Measurements from ENCODE around the gene KIF3B.

KIF3B gene

GRCh38 chr20:32364554-32365208 lies 87.2 kb downstream of the KIF3B start:
- in situ Hi-C loops (cut with MboI; ENCODE audit: low sequenced_read_pairs, unreplicated experiment) = no loop called here
- TF ChIP-seq CTCF (IDR thresholded peaks at IDR 0.05; ENCODE audit: borderline replicate concordance, control extremely low read depth, extremely low read depth, insufficient read depth, missing control alignments) = no peak
- no peak for DNase-seq (ENCODE audit: low spot score)

- TF ChIP-seq CTCF (IDR thresholded peaks at IDR 0.05; ENCODE audit: borderline replicate concordance, control extremely low read depth, extremely low read depth, insufficient read depth, missing control alignments) = no peak
- DNase-seq (ENCODE audit: low spot score) = no peak
- in situ Hi-C loops (cut with MboI; ENCODE audit: low sequenced_read_pairs, unreplicated experiment) = no loop called here
Measured at GRCh38 chr20:32365564-32365963, 88.1 kb downstream of the KIF3B start.

- in situ Hi-C loops (cut with MboI; ENCODE audit: low sequenced_read_pairs, unreplicated experiment) = no loop called here
- TF ChIP-seq CTCF (IDR thresholded peaks at IDR 0.05; ENCODE audit: borderline replicate concordance, control extremely low read depth, extremely low read depth, insufficient read depth, missing control alignments) = no peak
Measured at GRCh38 chr20:32366380-32366779, 88.9 kb downstream of the KIF3B start.

GRCh38 chr20:32368323-32368722 lies 90.9 kb downstream of the KIF3B start:
- DNase-seq (ENCODE audit: low spot score) = no peak
- TF ChIP-seq CTCF (IDR thresholded peaks at IDR 0.05; ENCODE audit: borderline replicate concordance, control extremely low read depth, extremely low read depth, insufficient read depth, missing control alignments) = no peak
- in situ Hi-C loops (cut with MboI; ENCODE audit: low sequenced_read_pairs, unreplicated experiment) = no loop called here

More at GRCh38 chr20:32366380-32366779, 88.9 kb downstream of the KIF3B start:
- peak; percentile 20 for DNase-seq (ENCODE audit: low spot score)

- no peak for DNase-seq (ENCODE audit: low spot score)
- no peak for TF ChIP-seq CTCF (IDR thresholded peaks at IDR 0.05; ENCODE audit: borderline replicate concordance, control extremely low read depth, extremely low read depth, insufficient read depth, missing control alignments)
- in situ Hi-C loops (cut with MboI; ENCODE audit: low sequenced_read_pairs, unreplicated experiment) = no loop called here
Measured at GRCh38 chr20:32368925-32369324, 91.5 kb downstream of the KIF3B start.

- no peak for TF ChIP-seq CTCF (IDR thresholded peaks at IDR 0.05; ENCODE audit: borderline replicate concordance, control extremely low read depth, extremely low read depth, insufficient read depth, missing control alignments)
- no peak for DNase-seq (ENCODE audit: low spot score)
- in situ Hi-C loops (cut with MboI; ENCODE audit: low sequenced_read_pairs, unreplicated experiment) = no loop called here
Measured at GRCh38 chr20:32370897-32371296, 93.4 kb downstream of the KIF3B start.
